ENCODE measurements around the gene TMEM30A. TPM values are rescaled to one million over a fixed set of nuclear protein-coding genes. Genes with fewer than 3 reads are reported as not detected.

TMEM30A gene
- total and polyA plus RNA-seq, 5 donors = 34.6 to 70.7 (median 63.0) TPM

DNA sequence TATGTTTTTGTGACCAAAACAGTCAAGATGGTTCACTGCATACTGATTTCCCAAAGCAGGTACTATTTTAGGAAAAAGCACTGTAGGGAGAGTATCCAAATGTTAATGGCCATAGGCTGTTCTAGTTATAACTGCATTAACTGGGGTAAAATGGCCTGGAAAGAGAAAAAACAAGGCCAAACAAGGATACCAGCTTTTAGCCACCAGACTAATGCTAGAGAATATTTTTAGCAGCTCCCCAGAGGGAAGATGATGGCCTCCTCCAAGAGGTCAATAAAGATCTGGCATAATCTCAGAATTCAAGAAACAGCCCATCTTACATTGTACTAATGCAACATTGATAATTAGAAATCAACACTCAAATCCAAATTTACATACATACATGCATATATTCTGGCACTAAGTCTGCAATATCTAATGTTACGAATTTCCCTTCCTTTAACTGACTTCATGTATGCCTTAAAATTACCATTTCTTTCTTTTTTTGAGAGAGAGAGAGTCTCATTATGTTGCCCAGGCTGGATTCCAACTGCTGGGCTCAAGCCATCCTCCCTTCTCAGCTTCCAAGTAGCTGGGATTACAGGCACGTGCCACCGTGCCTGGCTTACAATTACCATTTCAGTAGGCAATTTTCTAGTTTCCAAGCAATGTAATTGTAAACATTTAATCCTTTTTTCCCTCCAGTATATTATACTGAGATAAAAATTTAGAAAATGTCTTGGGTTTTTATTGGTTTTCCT is 50.3 kb downstream of the TMEM30A start:
- H3K9me3 ChIP-seq (ENCODE audit: control insufficient read depth, low read length) = no peaks in the 10 kb centered on the region
- no peaks in the 10 kb centered on the region for H3K27me3 ChIP-seq (ENCODE audit: control insufficient read depth, insufficient read depth)
- no peak overlapping the region for H3K4me3 ChIP-seq (ENCODE audit: low read length)
- DNase-seq = peak in 2 of 3 donors; percentile 66 to 74
- peak in 1 of 2 donors; percentile 31 for ATAC-seq
- WGBS = 38% methylated on average over 3 of the region's 3 CpGs
- peaks cover 2% of the 10 kb centered on the region for H3K4me1 ChIP-seq (ENCODE audit: control insufficient read depth, insufficient read depth, low read length)
- intact Hi-C loops (cut with DNase I) = no loop called here
- no peak overlapping the region for H3K27ac ChIP-seq (ENCODE audit: low read length)

DNA sequence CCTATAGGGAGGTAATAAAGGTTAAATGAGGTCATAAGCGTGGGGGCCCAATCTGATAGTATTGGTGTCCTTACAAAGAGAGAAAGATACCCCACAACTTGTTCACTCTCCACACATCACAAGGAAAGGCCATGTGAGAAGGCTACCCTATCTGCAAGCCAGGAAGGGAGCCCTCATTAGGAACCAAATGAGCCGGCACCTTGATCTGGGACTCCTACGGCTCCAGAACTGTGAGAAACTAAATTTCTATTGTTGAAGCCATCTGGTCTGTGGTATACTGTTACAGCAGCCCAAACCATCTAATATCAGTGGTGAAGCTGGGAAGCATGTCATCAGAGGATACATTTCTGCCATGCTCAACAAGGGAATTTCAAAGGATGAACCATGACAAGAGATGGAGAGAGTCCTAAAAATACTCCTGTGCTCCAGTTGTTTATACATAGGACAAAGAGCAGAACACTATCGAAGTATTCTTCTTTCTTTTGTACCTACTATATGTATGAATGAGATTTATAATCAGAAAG is 51.4 kb downstream of the TMEM30A start:
- Histone ChIP-seq H3K27me3 (ENCODE audit: control insufficient read depth, insufficient read depth) (no peaks in the 10 kb centered on the region), H3K9me3 (ENCODE audit: control insufficient read depth, low read length) (no peaks in the 10 kb centered on the region), H3K4me1 (ENCODE audit: control insufficient read depth, insufficient read depth, low read length) (peaks cover 2% of the 10 kb centered on the region), H3K27ac (ENCODE audit: low read length) (no peak overlapping the region), H3K4me3 (ENCODE audit: low read length) (no peak overlapping the region)
- intact Hi-C loops (cut with DNase I) = no loop called here
- ATAC-seq (peak in 1 of 2 donors; percentile 22), DNase-seq (no peak)
- 88% methylated on average over 4 of the region's 4 CpGs for WGBS

DNA sequence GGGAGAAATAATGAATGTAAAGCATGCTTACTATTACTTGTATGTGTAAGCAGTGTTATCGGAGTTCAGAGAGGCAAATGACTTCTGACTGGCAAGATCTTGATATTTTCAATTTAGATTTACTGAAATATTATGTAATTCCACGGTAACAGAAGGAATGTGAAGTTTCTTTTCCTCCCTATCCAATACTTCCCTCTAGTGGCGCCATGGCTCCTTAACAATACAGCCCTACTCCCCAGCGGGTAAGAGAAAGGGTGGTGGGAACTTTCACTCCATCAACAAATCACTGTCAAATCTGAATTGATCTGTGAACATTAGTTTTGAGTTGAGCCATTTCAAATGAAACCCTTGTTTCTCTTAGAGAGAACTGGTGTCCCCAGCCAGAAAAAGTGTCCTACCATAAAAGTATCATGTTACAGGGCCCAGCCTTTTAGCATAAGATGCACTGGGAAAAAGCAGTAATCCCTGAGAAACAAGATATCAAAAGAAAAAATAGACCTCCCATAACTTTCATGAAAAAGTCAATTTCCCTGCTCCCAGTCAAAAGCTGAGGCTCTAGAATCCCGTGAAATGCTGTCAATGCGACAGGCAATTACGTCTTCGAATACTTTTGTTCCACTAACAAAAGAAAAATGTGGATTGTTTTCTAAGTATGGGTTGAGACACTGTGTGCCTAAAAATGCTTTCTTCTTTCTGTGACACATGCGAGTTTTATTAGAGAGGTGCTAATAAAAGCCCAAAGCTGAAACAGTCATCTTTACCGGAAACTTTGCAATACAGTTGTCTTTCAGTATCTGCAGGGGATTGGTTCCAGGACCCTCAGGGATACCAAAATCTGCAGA is 53.9 kb downstream of the TMEM30A start:
- no peaks in the 10 kb centered on the region for H3K9me3 ChIP-seq (ENCODE audit: control insufficient read depth, low read length)
- ATAC-seq = peak; percentile 65 to 75
- no peaks in the 10 kb centered on the region for H3K27me3 ChIP-seq (ENCODE audit: control insufficient read depth, insufficient read depth)
- intact Hi-C loops (cut with DNase I) = no loop called here
- H3K4me1 ChIP-seq (ENCODE audit: control insufficient read depth, insufficient read depth, low read length) = peaks cover 2% of the 10 kb centered on the region
- H3K4me3 ChIP-seq (ENCODE audit: low read length) = no peak overlapping the region
- H3K27ac ChIP-seq (ENCODE audit: low read length) = no peak overlapping the region
- 55% methylated on average over 10 of the region's 10 CpGs for WGBS
- no peak for DNase-seq

DNA sequence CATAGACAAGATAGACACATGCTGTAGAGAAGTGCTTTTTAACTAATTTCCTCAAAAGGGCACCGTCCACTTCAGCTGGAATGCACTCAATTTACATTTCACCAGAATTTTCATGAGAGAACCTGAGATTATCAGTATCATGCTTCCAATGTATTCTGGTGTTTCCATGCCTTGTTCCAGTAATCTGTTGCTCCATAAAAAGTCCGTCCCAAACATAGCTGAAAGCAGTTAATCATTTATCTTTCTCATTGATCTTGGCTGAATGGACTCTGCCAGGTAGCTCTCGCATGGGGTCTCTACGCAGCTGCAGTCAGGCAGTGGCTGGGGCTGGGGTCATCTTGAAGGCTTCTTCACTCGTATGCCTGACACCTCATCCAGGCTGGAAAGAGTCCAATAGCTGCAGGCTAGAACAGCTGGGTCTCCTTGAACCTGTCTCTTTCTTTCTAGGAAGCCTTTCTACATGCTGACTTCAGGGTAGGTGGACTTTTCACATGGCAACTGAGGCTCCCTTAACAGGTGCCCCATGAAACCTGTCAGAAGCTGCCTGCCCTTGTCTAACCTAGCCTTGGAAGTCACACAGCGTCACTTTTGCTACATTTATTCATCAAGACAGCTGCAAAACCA is 60.2 kb downstream of the TMEM30A start:
- 74% methylated on average over 6 of the region's 6 CpGs for WGBS
- intact Hi-C loops (cut with DNase I) = no loop called here

DNA sequence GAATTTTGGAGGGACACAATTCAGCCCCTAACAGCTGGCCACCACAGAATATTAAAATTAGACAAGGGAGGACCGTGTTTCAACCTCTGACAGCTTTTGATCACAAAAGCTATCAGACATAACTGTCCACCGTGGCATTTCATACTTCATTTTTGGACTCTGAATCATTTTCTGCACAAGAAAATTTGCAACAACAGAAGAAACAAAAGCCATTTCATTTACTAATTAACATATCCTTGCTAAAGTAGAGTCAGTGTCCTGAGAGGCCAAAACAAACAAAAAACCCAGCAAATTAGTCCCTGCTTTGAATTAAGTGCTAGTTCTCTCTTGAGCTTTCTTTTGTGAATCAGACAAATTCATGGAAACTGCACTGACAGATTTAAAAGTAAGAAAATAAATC is 61.2 kb downstream of the TMEM30A start:
- intact Hi-C loops (cut with DNase I) = no loop called here
- Histone ChIP-seq H3K4me1 (ENCODE audit: control insufficient read depth, insufficient read depth, low read length) (no peaks in the 10 kb centered on the region), H3K27ac (ENCODE audit: low read length) (no peak overlapping the region), H3K27me3 (ENCODE audit: control insufficient read depth, insufficient read depth) (no peaks in the 10 kb centered on the region), H3K4me3 (ENCODE audit: low read length) (no peak overlapping the region), H3K9me3 (ENCODE audit: control insufficient read depth, low read length) (no peaks in the 10 kb centered on the region)
- DNase-seq (no peak), ATAC-seq (no peak)
- 59% methylated on average over 2 of the region's 2 CpGs for WGBS

More for the DNA sequence above, 60.2 kb downstream of the TMEM30A start:
- H3K27ac ChIP-seq (ENCODE audit: low read length) = no peak overlapping the region
- DNase-seq (no peak), ATAC-seq (no peak)
- H3K4me1 ChIP-seq (ENCODE audit: control insufficient read depth, insufficient read depth, low read length) = no peaks in the 10 kb centered on the region
- no peaks in the 10 kb centered on the region for H3K9me3 ChIP-seq (ENCODE audit: control insufficient read depth, low read length)
- H3K4me3 ChIP-seq (ENCODE audit: low read length) = no peak overlapping the region
- no peaks in the 10 kb centered on the region for H3K27me3 ChIP-seq (ENCODE audit: control insufficient read depth, insufficient read depth)

DNA sequence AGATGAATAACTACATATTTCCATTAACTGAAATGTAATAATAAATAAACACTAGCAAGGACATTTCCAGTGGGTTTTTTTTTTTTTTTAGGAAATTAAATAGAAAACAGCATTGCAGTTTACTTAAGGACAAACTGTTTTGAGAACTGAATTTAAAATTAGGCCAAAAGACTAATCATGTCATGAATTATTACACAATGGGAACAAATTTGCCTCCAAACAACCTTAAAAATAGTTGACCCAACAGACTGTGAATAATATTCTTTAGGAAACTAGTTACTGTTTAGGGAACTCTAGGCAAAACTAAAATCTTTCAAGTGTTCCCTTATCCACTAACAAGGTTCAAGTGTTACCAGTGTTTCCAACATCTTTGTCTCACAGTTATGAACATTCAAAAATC is 62.3 kb downstream of the TMEM30A start:
- DNase-seq = no peak
- Histone ChIP-seq H3K4me1 (ENCODE audit: control insufficient read depth, insufficient read depth, low read length) (no peaks in the 10 kb centered on the region), H3K27ac (ENCODE audit: low read length) (no peak overlapping the region), H3K27me3 (ENCODE audit: control insufficient read depth, insufficient read depth) (no peaks in the 10 kb centered on the region), H3K4me3 (ENCODE audit: low read length) (no peak overlapping the region), H3K9me3 (ENCODE audit: control insufficient read depth, low read length) (no peaks in the 10 kb centered on the region)
- intact Hi-C loops (cut with DNase I) = no loop called here
- no peak for ATAC-seq

DNA sequence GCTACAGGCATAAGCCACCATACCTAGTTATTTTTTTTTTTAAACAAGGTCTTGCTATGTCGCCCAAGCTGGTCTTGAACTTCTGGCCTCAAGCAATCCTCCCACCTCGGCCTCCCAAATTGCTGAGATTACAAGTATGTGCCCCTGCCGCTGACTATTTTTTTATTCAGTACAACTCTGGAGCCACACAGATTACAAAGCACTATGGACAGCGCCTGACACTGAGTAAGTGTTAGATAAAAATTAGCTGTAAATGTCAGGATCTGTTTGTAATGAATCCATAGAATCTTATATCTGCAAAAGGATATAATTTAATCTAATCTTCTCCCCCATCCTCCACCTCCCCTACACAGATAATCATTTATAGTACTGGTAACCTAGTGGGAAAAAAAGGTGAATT is 63.5 kb downstream of the TMEM30A start:
- Histone ChIP-seq H3K4me1 (ENCODE audit: control insufficient read depth, insufficient read depth, low read length) (no peaks in the 10 kb centered on the region), H3K27ac (ENCODE audit: low read length) (no peak overlapping the region), H3K9me3 (ENCODE audit: control insufficient read depth, low read length) (no peaks in the 10 kb centered on the region), H3K27me3 (ENCODE audit: control insufficient read depth, insufficient read depth) (no peaks in the 10 kb centered on the region), H3K4me3 (ENCODE audit: low read length) (no peak overlapping the region)
- DNase-seq (no peak), ATAC-seq (no peak)
- intact Hi-C loops (cut with DNase I) = no loop called here
- 82% methylated on average over 4 of the region's 4 CpGs for WGBS

DNA sequence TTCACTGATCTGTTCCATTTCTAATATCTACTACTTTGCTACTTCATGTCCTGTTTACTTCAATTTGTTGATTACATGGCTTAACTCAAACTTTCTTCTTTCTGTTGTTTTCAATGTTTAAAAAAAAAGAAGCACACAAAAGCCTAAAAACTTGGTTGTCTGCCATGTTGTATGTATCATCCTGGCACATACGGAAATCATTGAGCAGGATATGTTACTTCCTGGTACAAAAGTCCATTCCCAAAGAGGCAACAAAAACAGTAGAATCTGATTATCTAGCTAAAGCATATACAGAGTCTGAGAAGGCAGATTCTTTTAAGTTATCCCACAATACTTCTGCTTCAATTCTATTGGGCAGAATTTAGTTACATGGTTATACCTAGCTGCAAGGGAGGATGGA is 64.2 kb downstream of the TMEM30A start:
- ATAC-seq (no peak), DNase-seq (no peak)
- no peaks in the 10 kb centered on the region for H3K9me3 ChIP-seq (ENCODE audit: control insufficient read depth, low read length)
- H3K4me3 ChIP-seq (ENCODE audit: low read length) = no peak overlapping the region
- WGBS = 54% methylated on average over 1 of the region's 1 CpG
- intact Hi-C loops (cut with DNase I) = no loop called here
- no peaks in the 10 kb centered on the region for H3K4me1 ChIP-seq (ENCODE audit: control insufficient read depth, insufficient read depth, low read length)
- H3K27me3 ChIP-seq (ENCODE audit: control insufficient read depth, insufficient read depth) = no peaks in the 10 kb centered on the region
- H3K27ac ChIP-seq (ENCODE audit: low read length) = no peak overlapping the region

DNA sequence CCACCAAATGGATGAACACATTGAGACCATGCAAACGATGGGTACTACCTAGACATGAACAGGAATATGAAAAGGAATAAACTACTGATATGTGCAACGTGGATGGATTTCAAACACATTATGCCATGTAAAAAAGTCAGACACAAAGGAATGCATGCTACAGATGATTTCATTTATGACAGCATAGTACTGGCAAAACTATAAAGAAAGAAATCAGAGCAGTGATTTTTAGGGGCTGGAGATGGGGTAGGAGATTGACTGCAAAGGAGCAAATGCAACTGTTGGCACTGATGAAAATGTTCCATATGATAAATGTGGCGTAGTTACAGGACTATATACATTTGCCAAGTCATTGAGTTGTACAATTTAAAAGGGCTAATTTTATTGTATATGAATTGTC is 65.3 kb downstream of the TMEM30A start:
- no peak overlapping the region for H3K4me3 ChIP-seq (ENCODE audit: low read length)
- intact Hi-C loops (cut with DNase I) = loop anchor here in 2 of 4 donors (10.0 kb wide), 3 partner anchors 804 to 1484 kb away; no protein-coding TSS in a partner anchor
- DNase-seq (no peak), ATAC-seq (no peak)
- no peaks in the 10 kb centered on the region for H3K9me3 ChIP-seq (ENCODE audit: control insufficient read depth, low read length)
- H3K27me3 ChIP-seq (ENCODE audit: control insufficient read depth, insufficient read depth) = no peaks in the 10 kb centered on the region
- H3K27ac ChIP-seq (ENCODE audit: low read length) = no peak overlapping the region
- no peaks in the 10 kb centered on the region for H3K4me1 ChIP-seq (ENCODE audit: control insufficient read depth, insufficient read depth, low read length)
- 80% methylated on average over 3 of the region's 3 CpGs for WGBS

DNA sequence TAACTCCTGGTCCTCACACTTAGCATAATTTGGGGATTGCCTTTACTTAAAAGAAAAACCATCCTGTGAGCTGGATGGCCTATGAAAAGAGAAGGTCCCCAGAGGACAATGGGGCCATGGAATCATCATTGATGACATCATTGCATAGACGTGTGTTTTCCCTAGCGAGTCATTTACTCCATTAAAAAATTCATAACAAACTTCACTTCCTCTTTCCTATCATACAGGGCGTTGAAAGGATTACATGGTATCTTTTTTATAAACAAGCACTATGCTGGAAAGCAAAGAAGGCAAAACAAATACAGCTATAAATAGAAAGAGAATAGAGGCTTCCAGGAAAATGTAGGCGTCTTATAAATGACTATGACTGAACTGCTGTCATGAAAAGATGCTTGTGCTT is 67.4 kb downstream of the TMEM30A start:
- ATAC-seq (peak; percentile 48 to 78), DNase-seq (no peak)
- H3K27me3 ChIP-seq (ENCODE audit: control insufficient read depth, insufficient read depth) = no peaks in the 10 kb centered on the region
- H3K4me1 ChIP-seq (ENCODE audit: control insufficient read depth, insufficient read depth, low read length) = peaks cover 3% of the 10 kb centered on the region
- intact Hi-C loops (cut with DNase I) = loop anchor here in 2 of 4 donors (10.0 kb wide), 3 partner anchors 802 to 1482 kb away; no protein-coding TSS in a partner anchor
- no peaks in the 10 kb centered on the region for H3K9me3 ChIP-seq (ENCODE audit: control insufficient read depth, low read length)
- H3K27ac ChIP-seq (ENCODE audit: low read length) = no peak overlapping the region
- no peak overlapping the region for H3K4me3 ChIP-seq (ENCODE audit: low read length)
- 12% methylated on average over 4 of the region's 4 CpGs for WGBS

DNA sequence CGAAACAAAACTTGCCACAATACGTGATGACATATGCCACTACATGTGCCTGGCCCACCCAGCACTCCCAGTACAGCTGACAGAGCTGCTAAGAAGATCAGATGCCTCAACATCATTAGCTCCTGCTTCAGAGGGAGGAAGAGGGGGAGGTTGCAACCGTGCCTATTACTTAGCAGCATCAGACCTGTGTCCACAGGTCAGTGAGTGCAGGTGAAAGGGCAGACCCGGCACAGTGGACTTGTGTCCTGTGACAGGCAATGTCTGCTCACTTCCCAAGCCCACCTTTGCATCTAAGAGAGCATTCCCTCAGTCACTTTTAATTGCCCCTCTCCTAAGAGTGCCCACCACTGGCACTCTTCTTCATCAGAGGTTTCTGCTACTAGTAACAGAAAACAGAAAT is 69.3 kb downstream of the TMEM30A start:
- WGBS = 76% methylated on average over 4 of the region's 4 CpGs
- DNase-seq (no peak), ATAC-seq (no peak)
- H3K27me3 ChIP-seq (ENCODE audit: control insufficient read depth, insufficient read depth) = no peaks in the 10 kb centered on the region
- H3K27ac ChIP-seq (ENCODE audit: low read length) = no peak overlapping the region
- intact Hi-C loops (cut with DNase I) = loop anchor here in 2 of 4 donors (10.0 kb wide), 3 partner anchors 800 to 1480 kb away; no protein-coding TSS in a partner anchor
- H3K4me1 ChIP-seq (ENCODE audit: control insufficient read depth, insufficient read depth, low read length) = peaks cover 3% of the 10 kb centered on the region
- H3K4me3 ChIP-seq (ENCODE audit: low read length) = no peak overlapping the region
- no peaks in the 10 kb centered on the region for H3K9me3 ChIP-seq (ENCODE audit: control insufficient read depth, low read length)
